Measurements from ENCODE around the gene PDE1A. TPM values are rescaled to one million over a fixed set of nuclear protein-coding genes. Genes with fewer than 3 reads are reported as not detected.

PDE1A gene
- total RNA-seq, 1 experiment from 2014 or later, result 3.1 TPM

DNA sequence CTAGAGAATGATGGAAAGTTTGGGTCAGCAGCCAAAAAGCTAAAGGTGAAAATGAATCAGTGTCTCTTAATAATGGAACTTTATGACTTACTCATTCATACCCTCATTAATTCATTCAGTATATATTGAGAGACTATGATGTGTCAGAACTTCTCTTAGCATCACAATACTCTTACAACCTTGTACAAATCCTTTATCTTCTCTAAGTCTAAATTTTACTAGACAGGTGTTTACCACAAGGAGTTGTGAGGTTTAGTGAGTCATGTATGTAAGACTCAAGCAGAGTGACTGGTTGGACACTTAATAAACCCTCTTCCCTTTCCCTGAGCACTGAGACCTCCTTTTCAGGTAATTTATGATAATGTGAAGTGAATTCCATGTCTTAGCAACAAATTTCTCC is 311.6 kb downstream of the PDE1A start:
- TF ChIP-seq, protein P1, sequence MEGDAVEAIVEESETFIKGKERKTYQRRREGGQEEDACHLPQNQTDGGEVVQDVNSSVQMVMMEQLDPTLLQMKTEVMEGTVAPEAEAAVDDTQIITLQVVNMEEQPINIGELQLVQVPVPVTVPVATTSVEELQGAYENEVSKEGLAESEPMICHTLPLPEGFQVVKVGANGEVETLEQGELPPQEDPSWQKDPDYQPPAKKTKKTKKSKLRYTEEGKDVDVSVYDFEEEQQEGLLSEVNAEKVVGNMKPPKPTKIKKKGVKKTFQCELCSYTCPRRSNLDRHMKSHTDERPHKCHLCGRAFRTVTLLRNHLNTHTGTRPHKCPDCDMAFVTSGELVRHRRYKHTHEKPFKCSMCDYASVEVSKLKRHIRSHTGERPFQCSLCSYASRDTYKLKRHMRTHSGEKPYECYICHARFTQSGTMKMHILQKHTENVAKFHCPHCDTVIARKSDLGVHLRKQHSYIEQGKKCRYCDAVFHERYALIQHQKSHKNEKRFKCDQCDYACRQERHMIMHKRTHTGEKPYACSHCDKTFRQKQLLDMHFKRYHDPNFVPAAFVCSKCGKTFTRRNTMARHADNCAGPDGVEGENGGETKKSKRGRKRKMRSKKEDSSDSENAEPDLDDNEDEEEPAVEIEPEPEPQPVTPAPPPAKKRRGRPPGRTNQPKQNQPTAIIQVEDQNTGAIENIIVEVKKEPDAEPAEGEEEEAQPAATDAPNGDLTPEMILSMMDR (conservative IDR thresholded peaks at IDR 0.05; ENCODE audit: low read depth, low read length), result no peak
- TF ChIP-seq EZH2 (IDR thresholded peaks at IDR 0.05; ENCODE audit: borderline replicate concordance, low read depth, low read length, poor library complexity, severe bottlenecking), result no peak
- no peak for DNase-seq (ENCODE audit: low spot score)
- H3K4me1 ChIP-seq (ENCODE audit: insufficient read depth, low read length, poor library complexity, severe bottlenecking), result no peaks in the 10 kb centered on the region
- H3K9me3 ChIP-seq (ENCODE audit: low read depth, low read length, poor library complexity, severe bottlenecking), result no peaks in the 10 kb centered on the region
- intact Hi-C loops (cut with micrococcal nuclease; ENCODE audit: unreplicated experiment), result no loop called here
- H3K36me3 ChIP-seq (ENCODE audit: insufficient read depth, low read length, poor library complexity, severe bottlenecking), result no peaks in the 10 kb centered on the region
- no TSS peak for BruUV-seq (replicated peaks)
- POLR2A ChIA-PET (ENCODE audit: low non-redundant PET), result no interaction called here
- H3K27ac ChIP-seq (ENCODE audit: low read depth, low read length, poor library complexity, severe bottlenecking), result no peak overlapping the region
- no peak overlapping the region for H3K4me3 ChIP-seq (ENCODE audit: low read depth, low read length, poor library complexity, severe bottlenecking)
- CTCF ChIA-PET, result no interaction called here
- H3K27me3 ChIP-seq (replicated peaks; ENCODE audit: insufficient read depth, low read depth, low read length, poor library complexity), result no peaks in the 10 kb centered on the region

DNA sequence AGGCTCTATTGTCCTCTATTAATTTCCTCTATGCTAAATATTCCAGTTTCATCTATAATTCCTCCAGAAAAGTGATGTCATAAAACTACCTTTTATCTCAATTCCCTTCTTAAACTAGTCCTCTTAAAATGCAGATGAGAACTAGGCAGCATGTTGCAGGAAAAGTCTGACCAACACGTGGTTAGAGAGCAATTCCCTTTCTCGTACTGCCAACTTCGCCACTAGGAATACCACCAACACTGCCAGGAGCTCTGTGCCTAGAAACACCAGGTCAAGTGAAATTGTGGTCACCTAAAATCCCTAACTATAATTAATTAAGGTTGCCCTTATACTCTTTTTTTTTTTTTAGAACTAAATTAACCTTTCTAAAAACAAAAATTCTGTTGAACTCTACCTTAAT is 313.5 kb downstream of the PDE1A start:
- ChIA-PET CTCF (no interaction called here), POLR2A (ENCODE audit: low non-redundant PET) (no interaction called here)
- Histone ChIP-seq H3K4me3 (ENCODE audit: low read depth, low read length, poor library complexity, severe bottlenecking) (no peak overlapping the region), H3K4me1 (ENCODE audit: insufficient read depth, low read length, poor library complexity, severe bottlenecking) (no peaks in the 10 kb centered on the region), H3K27ac (ENCODE audit: low read depth, low read length, poor library complexity, severe bottlenecking) (no peak overlapping the region), H3K27me3 (replicated peaks; ENCODE audit: insufficient read depth, low read depth, low read length, poor library complexity) (no peaks in the 10 kb centered on the region), H3K36me3 (ENCODE audit: insufficient read depth, low read length, poor library complexity, severe bottlenecking) (no peaks in the 10 kb centered on the region), H3K9me3 (ENCODE audit: low read depth, low read length, poor library complexity, severe bottlenecking) (no peaks in the 10 kb centered on the region)
- no TSS peak for BruUV-seq (replicated peaks)
- no peak for TF ChIP-seq EZH2 (IDR thresholded peaks at IDR 0.05; ENCODE audit: borderline replicate concordance, low read depth, low read length, poor library complexity, severe bottlenecking)
- TF ChIP-seq, protein P1 (conservative IDR thresholded peaks at IDR 0.05; ENCODE audit: low read depth, low read length), result no peak
- intact Hi-C loops (cut with micrococcal nuclease; ENCODE audit: unreplicated experiment), result no loop called here
- no peak for DNase-seq (ENCODE audit: low spot score)

DNA sequence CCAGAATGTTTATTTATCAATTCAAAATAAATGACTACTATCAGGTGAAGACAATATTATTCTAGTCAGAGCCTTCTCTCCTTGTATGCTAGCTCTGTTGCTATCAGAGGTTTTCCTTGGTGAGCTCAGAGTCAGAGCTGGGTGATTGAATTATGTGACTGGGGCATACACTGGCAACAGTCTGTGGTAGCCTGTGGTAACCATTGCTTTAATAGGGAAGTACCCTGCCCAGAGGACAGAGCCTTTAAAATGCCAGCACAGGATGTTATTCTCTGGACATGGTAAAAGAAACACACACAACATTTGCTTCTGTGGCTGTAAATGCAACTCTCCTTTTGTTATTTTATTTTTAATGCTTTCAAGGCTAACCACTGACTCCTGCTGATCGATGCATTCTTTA is 316.5 kb downstream of the PDE1A start:
- POLR2A ChIA-PET (ENCODE audit: low non-redundant PET), result no interaction called here
- intact Hi-C loops (cut with micrococcal nuclease; ENCODE audit: unreplicated experiment), result no loop called here
- H3K4me1 ChIP-seq (ENCODE audit: insufficient read depth, low read length, poor library complexity, severe bottlenecking), result no peaks in the 10 kb centered on the region
- H3K27ac ChIP-seq (ENCODE audit: low read depth, low read length, poor library complexity, severe bottlenecking), result no peak overlapping the region
- H3K27me3 ChIP-seq (replicated peaks; ENCODE audit: insufficient read depth, low read depth, low read length, poor library complexity), result no peaks in the 10 kb centered on the region
- no peak overlapping the region for H3K4me3 ChIP-seq (ENCODE audit: low read depth, low read length, poor library complexity, severe bottlenecking)
- no peaks in the 10 kb centered on the region for H3K36me3 ChIP-seq (ENCODE audit: insufficient read depth, low read length, poor library complexity, severe bottlenecking)
- H3K9me3 ChIP-seq (ENCODE audit: low read depth, low read length, poor library complexity, severe bottlenecking), result no peaks in the 10 kb centered on the region
- TF ChIP-seq EZH2 (IDR thresholded peaks at IDR 0.05; ENCODE audit: borderline replicate concordance, low read depth, low read length, poor library complexity, severe bottlenecking), result no peak
- TF ChIP-seq, protein P1 (conservative IDR thresholded peaks at IDR 0.05; ENCODE audit: low read depth, low read length), result no peak
- BruUV-seq (replicated peaks), result no TSS peak
- no peak for DNase-seq (ENCODE audit: low spot score)
- CTCF ChIA-PET, result no interaction called here
